HG02571 (cell line): ENCODE measurements around the gene CDHR4.
"Not testable (repeated sequence)": the region's sequence is repeated elsewhere in the genome, so short reads cannot be mapped to it uniquely, and the experiment has no call there.

Experiments
- ATAC-seq: cut with Tn5 transposase; IDR thresholded peaks from one replicate; pipeline ENCODE4 v1.9.1; 2021; ENCODE audit warnings: mild to moderate bottlenecking, moderate library complexity; ENCODE audit not compliant: unreplicated experiment

The CDHR4 gene

GRCh38 chr3:49781415-49782199, 18.1 kb downstream of the CDHR4 start:
- no peak for ATAC-seq

- ATAC-seq = not testable (repeated sequence)
Observed at GRCh38 chr3:49780975-49781365, 18.7 kb downstream of the CDHR4 start.

- no peak for ATAC-seq
Observed at GRCh38 chr3:49780080-49780974, 19.3 kb downstream of the CDHR4 start.

GRCh38 chr3:49779358-49780079, 20.2 kb downstream of the CDHR4 start:
- no peak for ATAC-seq

GRCh38 chr3:49776101-49776500, 23.6 kb downstream of the CDHR4 start:
- ATAC-seq = not testable (repeated sequence)

GRCh38 chr3:49775538-49775937, 24.1 kb downstream of the CDHR4 start:
- no peak for ATAC-seq

- ATAC-seq = no peak
Observed at GRCh38 chr3:49772703-49773102, 27.0 kb downstream of the CDHR4 start.

- no peak for ATAC-seq
Observed at GRCh38 chr3:49771340-49771938, 28.2 kb downstream of the CDHR4 start.

GRCh38 chr3:49769926-49770325, 29.7 kb downstream of the CDHR4 start:
- no peak for ATAC-seq

- no peak for ATAC-seq
Observed at GRCh38 chr3:49769286-49769915, 30.3 kb downstream of the CDHR4 start.

- ATAC-seq = no peak
Observed at GRCh38 chr3:49763981-49764380, 35.7 kb downstream of the CDHR4 start.

- ATAC-seq = no peak
Observed at GRCh38 chr3:49761661-49762060, 38.0 kb downstream of the CDHR4 start.

- ATAC-seq = no peak
Observed at GRCh38 chr3:49759226-49759625, 40.4 kb downstream of the CDHR4 start.

GRCh38 chr3:49757197-49757596, 42.5 kb downstream of the CDHR4 start:
- ATAC-seq = no peak

GRCh38 chr3:49756036-49756435, 43.6 kb downstream of the CDHR4 start:
- ATAC-seq = no peak

- ATAC-seq = no peak
Observed at GRCh38 chr3:49754536-49754935, 45.1 kb downstream of the CDHR4 start.

- ATAC-seq = no peak
Observed at GRCh38 chr3:49751501-49751900, 48.2 kb downstream of the CDHR4 start.

- no peak for ATAC-seq
Observed at GRCh38 chr3:49750056-49750455, 49.6 kb downstream of the CDHR4 start.

- ATAC-seq = not testable (repeated sequence)
Observed at GRCh38 chr3:49748874-49749273, 50.8 kb downstream of the CDHR4 start.

- no peak for ATAC-seq
Observed at GRCh38 chr3:49747792-49748480, 51.7 kb downstream of the CDHR4 start.
